Stimulated activated CD8-positive, alpha-beta memory T cell treated with anti-CD3 and anti-CD28 coated beads, Interleukin-15, amount 100 ng/mL, for 4 hours (primary cell): Measurements from ENCODE around the gene ANKRD10.

ENCODE experiments used
- DNase-seq, 2 donors: peaks; one replicate each; pipeline ENCODE4 v3.0.0-alpha.2; 2020; ENCODE audit warnings: low read depth in 2 of 2

The ANKRD10 gene

DNA sequence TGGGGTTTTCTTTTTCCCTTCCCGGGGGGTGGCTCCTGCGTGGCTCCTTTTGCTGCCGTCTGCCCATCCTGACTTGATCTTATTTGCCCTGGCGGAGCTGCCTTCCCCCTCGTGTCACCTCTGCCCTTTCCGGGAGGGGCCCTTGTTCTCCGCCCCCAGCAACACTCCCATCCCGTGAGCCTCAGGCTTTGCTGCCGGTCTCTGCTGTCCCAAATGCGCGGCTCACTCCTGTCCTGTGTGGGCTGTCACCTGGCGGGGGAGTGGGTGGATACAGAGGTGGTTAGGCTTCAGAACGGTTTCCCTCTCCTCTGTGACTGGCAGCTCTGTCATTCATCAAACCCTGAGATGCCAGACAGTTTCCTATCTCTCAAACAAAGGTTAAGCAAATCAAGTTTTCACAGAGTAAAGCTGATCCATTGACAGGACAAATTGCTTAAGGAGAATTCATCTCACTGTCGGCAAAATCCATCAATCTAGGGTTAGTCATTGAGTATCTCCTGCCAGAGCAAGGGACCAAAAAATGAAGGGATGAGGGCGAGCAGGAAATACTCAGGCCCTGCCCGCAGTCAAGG is 84.0 kb downstream of the ANKRD10 start:
- DNase-seq = no peak

DNA sequence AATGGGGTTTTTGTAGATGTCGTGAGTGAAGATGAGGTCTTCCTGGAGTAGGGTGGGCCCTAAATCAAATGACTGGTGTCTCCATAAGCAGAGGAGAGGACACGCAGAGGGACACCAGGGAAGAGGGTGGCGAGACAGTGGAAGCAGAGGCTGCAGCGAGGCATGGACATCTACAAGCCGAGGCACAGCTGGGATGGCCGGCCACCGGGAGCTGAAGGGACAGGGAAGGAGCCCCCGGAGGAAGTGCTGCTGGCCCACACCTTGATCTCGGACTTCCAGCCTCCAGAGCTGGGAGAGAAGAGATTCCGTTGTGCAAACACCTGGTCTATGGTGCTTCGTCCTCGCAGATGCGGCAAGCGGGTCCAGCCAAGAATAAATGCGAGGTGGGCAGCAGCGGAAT is 84.5 kb downstream of the ANKRD10 start:
- no peak for DNase-seq

DNA sequence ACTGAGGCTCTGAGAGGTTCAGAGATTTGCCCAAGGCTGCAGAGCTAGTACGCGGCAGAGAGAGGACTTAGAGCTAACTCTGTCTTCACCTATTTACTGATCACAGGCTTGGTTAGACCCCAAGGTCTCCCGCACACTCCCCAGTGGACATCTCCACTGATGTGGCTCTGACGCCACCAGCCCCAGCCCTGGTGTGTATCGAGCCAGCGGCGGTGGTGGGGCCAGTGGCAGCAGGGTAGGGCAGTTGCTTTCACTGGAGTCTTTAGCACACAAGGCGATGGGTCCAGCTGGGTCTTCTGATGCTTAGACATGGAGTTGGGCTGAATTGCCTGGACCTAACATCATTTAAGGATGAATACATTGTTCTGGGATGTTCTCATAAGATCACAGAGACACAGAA is 85.4 kb downstream of the ANKRD10 start:
- no peak for DNase-seq

DNA sequence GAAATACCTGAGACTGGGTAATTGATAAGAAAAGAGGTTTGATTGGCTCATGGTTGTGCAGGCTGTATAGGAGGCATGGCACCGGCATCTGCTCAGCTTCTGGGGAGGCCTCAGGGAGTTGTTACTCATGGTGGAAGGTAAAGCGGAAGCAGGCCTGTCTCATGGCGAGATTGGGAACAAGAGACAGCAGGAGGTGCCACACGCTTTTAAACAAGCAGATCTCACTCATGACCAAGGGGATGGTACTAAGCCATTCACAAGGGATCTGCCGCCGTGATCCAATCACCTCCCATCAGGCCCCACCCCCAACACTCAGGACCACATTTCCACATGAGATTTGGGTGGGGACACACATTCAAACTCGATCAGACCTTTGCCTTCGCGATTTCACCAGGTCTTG is 86.2 kb downstream of the ANKRD10 start:
- DNase-seq = no peak
